PC-3 (cell line): ENCODE data around the gene EXOSC10. TPM values are rescaled to one million over a fixed set of nuclear protein-coding genes. Genes with fewer than 3 reads are reported as not detected.

Experiments
- ATAC-seq: fragments of 200-7000 bp; cut with Tn5 transposase; 2 replicates; pipeline ENCODE4 v1.9.1; 2020; ENCODE audit warnings: mild to moderate bottlenecking, moderate library complexity
- BruUV-seq: library from RNA; stranded (reverse); fragments of 400-500 nt; replicated peaks from 2 replicates; lab custom pipeline; 2021; lab: Mats Ljungman, UMichigan
- CTCF ChIA-PET: fragments of 300-600 bp; sonication (Branson Sonifier 250); formaldehyde crosslinking; loops from one replicate; lab custom pipeline; 2022; ENCODE audit warnings: antibody characterized with exemption; lab: Charles Lee
- POLR2A ChIA-PET: fragments of 300-600 bp; sonication (Branson Sonifier 250); formaldehyde crosslinking; loops from one replicate; lab custom pipeline; 2022; ENCODE audit warnings: antibody characterized with exemption; ENCODE audit not compliant: unreplicated experiment; lab: Charles Lee
- DNase-seq: peaks from one replicate; pipeline ENCODE4 v3.0.0-alpha.2; 2015
- H2AFZ ChIP-seq: fragments of 300-600 bp; sonication (generic); 2 replicates; pipeline ENCODE4 v1.6.0; 2016; ENCODE audit warnings: antibody characterized with exemption, low read length
- H3F3A ChIP-seq: fragments of 300-600 bp; sonication (generic); one replicate; pipeline ENCODE4 v1.6.0; 2017; ENCODE audit warnings: antibody characterized with exemption, low read length, control low read depth, mild to moderate bottlenecking; ENCODE audit not compliant: unreplicated experiment
- H3K27ac ChIP-seq: fragments of 300-600 bp; sonication (generic); 2 replicates; pipeline ENCODE4 v1.5.1; 2016; ENCODE audit warnings: mild to moderate bottlenecking, low read length
- H3K27me3 ChIP-seq: fragments of 300-600 bp; sonication (generic); 2 replicates; pipeline ENCODE4 v1.6.1; 2016; ENCODE audit warnings: low read length, mixed read lengths
- H3K36me3 ChIP-seq: fragments of 300-600 bp; sonication (generic); 2 replicates; pipeline ENCODE4 v1.6.1; 2016; ENCODE audit warnings: low read depth, mixed run types, low read length, mixed read lengths
- H3K4me1 ChIP-seq: fragments of 300-600 bp; sonication (generic); 2 replicates; pipeline ENCODE4 v1.5.1; 2016; ENCODE audit warnings: low read length; ENCODE audit not compliant: insufficient read depth
- H3K4me2 ChIP-seq: fragments of 300-600 bp; sonication (generic); 2 replicates; pipeline ENCODE4 v1.6.0; 2016; ENCODE audit warnings: low read length
- H3K4me3 ChIP-seq: fragments of 300-600 bp; sonication (generic); 2 replicates; pipeline ENCODE4 v1.5.1; 2016; ENCODE audit warnings: mild to moderate bottlenecking, low read length, mixed read lengths
- H3K79me2 ChIP-seq: fragments of 300-600 bp; sonication (generic); 2 replicates; pipeline ENCODE4 v1.6.1; 2017; ENCODE audit warnings: low read length, mixed read lengths
- H3K9ac ChIP-seq: fragments of 300-600 bp; sonication (generic); 2 replicates; pipeline ENCODE4 v1.6.0; 2016; ENCODE audit warnings: mild to moderate bottlenecking, low read length
- H3K9me2 ChIP-seq: fragments of 300-600 bp; sonication (generic); replicated peaks from 2 replicates; pipeline ENCODE4 v1.6.1; 2016; ENCODE audit warnings: mixed run types, low read length, mixed read lengths
- H3K9me3 ChIP-seq: fragments of 300-600 bp; sonication (generic); 2 replicates; pipeline ENCODE4 v1.6.1; 2016; ENCODE audit warnings: low read length, mixed read lengths
- H4K20me1 ChIP-seq: fragments of 300-600 bp; sonication (generic); 2 replicates; pipeline ENCODE4 v1.6.1; 2016; ENCODE audit warnings: low read length, mixed read lengths
- EZH2 ChIP-seq: fragments of 300-600 bp; sonication (generic); IDR thresholded peaks from one replicate; pipeline ENCODE4 v1.6.1; 2017; ENCODE audit warnings: antibody characterized with exemption, mild to moderate bottlenecking, low read length; ENCODE audit not compliant: unreplicated experiment
- EZH2phosphoT487 ChIP-seq: fragments of 300-600 bp; sonication (generic); IDR thresholded peaks from 2 replicates; pipeline ENCODE4 v1.6.1; 2018; ENCODE audit warnings: mild to moderate bottlenecking, antibody characterized with exemption, low read length, borderline replicate concordance
- intact Hi-C: fragments of 100-400 bp; cut with micrococcal nuclease; formaldehyde crosslinking; loops from 2 replicates; pipeline ENCODE4 v1.9.0; 2023
- total RNA-seq: library from RNA; depleted of rRNA; stranded (reverse); fragments of >200 nt; gene quantifications from 2 replicates; pipeline ENCODE4 v1.2.3, GENCODE V29; 2014
- TF ChIP-seq, protein P1 (sequence below): fragments of 300-600 bp; sonication (generic); conservative IDR thresholded peaks from 2 replicates; pipeline ENCODE4 v1.5.1; 2017; ENCODE audit warnings: antibody characterized with exemption, low read depth, mild to moderate bottlenecking, low read length

EXOSC10 gene
- total RNA-seq, 1 experiment from 2014 or later = 96.3 TPM

DNA sequence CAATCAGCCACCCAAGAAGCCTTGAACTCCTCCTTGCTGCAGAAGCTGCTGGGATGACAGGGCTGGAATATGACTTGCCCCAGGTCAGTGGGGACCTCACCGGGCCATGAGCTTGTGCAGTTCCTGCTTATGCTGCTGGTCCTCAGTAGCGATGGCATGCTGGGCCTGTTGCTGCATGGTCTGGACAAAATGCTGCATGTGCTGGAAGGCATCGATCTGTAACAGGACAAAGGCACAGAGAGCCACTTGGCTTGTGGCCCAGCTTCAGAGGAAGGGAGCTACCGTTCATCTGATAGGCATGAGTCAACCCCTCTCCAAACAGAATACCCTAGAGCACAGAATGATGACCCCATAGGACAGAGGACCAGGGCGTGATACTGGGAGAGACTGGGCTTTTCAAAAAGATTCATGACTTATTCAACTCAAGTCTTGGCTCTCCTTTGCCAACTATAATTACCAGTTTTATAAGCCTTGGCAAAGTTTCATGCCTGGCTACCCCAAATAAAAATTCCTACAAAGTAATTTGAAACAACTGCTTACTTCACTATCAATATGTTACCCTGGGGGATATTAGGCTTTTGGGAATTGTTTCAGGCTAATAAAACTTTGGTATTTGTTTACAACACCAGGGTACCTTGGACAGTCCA, 34.7 kb upstream of the EXOSC10 start:
- DNase-seq (peak; percentile 95), ATAC-seq (peak; percentile 90)
- peaks cover 45% of the 10 kb centered on the region for H3K4me1 ChIP-seq
- no peaks in the 10 kb centered on the region for H3K9me3 ChIP-seq
- no peaks in the 10 kb centered on the region for H3K9me2 ChIP-seq
- no peak overlapping the region for H2AFZ ChIP-seq
- peaks cover 50% of the 10 kb centered on the region for H3K36me3 ChIP-seq
- no peaks in the 10 kb centered on the region for H3K79me2 ChIP-seq
- H3K4me3 ChIP-seq = peak overlapping the region; percentile 15; the same call in 1 of the 2 replicates
- intact Hi-C loops = loop anchor here (1.0 to 2.0 kb wide), 4 partner anchors 13 to 46 kb away; partner anchors contain the start of gene EXOSC10
- TF ChIP-seq EZH2phosphoT487 (no peak), EZH2 (no peak)
- TF ChIP-seq, protein P1, sequence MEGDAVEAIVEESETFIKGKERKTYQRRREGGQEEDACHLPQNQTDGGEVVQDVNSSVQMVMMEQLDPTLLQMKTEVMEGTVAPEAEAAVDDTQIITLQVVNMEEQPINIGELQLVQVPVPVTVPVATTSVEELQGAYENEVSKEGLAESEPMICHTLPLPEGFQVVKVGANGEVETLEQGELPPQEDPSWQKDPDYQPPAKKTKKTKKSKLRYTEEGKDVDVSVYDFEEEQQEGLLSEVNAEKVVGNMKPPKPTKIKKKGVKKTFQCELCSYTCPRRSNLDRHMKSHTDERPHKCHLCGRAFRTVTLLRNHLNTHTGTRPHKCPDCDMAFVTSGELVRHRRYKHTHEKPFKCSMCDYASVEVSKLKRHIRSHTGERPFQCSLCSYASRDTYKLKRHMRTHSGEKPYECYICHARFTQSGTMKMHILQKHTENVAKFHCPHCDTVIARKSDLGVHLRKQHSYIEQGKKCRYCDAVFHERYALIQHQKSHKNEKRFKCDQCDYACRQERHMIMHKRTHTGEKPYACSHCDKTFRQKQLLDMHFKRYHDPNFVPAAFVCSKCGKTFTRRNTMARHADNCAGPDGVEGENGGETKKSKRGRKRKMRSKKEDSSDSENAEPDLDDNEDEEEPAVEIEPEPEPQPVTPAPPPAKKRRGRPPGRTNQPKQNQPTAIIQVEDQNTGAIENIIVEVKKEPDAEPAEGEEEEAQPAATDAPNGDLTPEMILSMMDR = no peak
- no TSS peak for BruUV-seq
- ChIA-PET CTCF (interaction anchor here (0.8 kb wide), 1 partner anchor 24 kb away, joined by 4 read pairs; no protein-coding TSS in a partner anchor), POLR2A (interaction anchor here (0.5 to 0.6 kb wide), 4 partner anchors 35 to 1957 kb away, joined by 3 to 8 read pairs (median 4); partner anchors contain the start of gene EXOSC10)
- no peaks in the 10 kb centered on the region for H4K20me1 ChIP-seq
- H3K9ac ChIP-seq = peak overlapping the region; percentile 40
- peak overlapping the region; percentile 86 for H3K27ac ChIP-seq
- H3K27me3 ChIP-seq = no peaks in the 10 kb centered on the region
- H3F3A ChIP-seq = no peaks in the 10 kb centered on the region
- H3K4me2 ChIP-seq = peak overlapping the region; percentile 41

DNA sequence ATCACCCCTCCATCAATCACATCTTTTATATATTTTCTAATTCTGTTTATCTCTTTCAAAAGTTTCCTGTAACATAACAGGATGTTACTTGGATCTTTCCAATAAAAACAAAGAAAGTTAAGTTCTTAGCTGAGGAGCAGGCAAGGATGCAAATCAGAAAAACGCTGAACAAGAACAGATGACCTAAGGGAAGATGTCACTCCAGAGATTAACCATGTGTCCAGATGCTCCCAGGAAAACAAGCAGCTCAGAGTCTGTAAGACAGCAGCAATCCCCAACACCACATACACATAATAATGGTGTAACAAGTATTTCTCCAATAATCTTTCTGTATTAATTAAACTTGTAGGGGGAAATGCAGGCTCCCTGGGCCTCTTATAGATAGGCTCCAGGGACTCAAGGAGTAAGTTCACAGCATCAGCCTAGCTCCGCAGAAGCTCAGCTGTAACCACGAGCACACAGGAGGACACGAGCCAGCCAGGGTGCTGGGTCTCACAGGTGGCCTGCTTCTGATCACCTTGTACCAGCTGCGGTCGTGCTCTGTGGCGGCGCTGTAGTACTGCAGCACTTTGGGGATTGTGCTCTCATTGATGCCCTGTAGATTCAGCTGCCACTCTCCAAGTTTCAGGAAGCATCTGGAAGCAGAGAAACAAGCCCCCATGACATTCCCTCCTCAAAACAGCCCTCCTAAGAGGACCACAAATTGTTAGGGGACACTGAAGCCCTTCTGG, 33.1 kb upstream of the EXOSC10 start:
- no peaks in the 10 kb centered on the region for H3K27me3 ChIP-seq
- intact Hi-C loops = no loop called here
- ChIA-PET POLR2A (no interaction called here), CTCF (no interaction called here)
- no peak overlapping the region for H3K4me3 ChIP-seq
- TF ChIP-seq, protein P1 = no peak
- TF ChIP-seq EZH2 (no peak), EZH2phosphoT487 (no peak)
- no peaks in the 10 kb centered on the region for H4K20me1 ChIP-seq
- DNase-seq (no peak), ATAC-seq (no peak)
- no peaks in the 10 kb centered on the region for H3K9me2 ChIP-seq
- no TSS peak for BruUV-seq
- H3F3A ChIP-seq = no peaks in the 10 kb centered on the region
- H3K79me2 ChIP-seq = no peaks in the 10 kb centered on the region
- no peak overlapping the region for H2AFZ ChIP-seq
- no peak overlapping the region for H3K4me2 ChIP-seq
- no peak overlapping the region for H3K27ac ChIP-seq
- peaks cover 54% of the 10 kb centered on the region for H3K36me3 ChIP-seq
- no peaks in the 10 kb centered on the region for H3K9me3 ChIP-seq
- H3K9ac ChIP-seq = no peak overlapping the region
- H3K4me1 ChIP-seq = peaks cover 29% of the 10 kb centered on the region

DNA sequence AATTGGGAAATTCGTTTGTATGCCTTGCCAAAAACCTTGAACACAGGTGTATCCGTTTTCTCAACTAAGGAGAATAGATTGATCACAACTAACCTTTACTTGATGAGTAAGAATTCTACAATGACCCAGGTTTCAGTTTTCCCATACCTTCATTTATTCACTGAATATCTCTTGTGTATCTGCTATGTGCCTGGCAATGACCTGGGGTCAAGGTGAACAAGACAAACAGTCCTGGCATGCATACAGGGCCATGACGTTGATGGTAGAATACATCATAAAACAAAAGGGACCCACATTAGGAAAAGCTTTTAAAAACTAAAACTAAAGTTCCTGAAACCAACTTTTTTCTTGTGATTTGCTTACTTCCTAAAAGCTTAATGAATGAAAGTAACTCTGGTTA, 32.1 kb upstream of the EXOSC10 start:
- no peak for ATAC-seq
- Histone ChIP-seq H2AFZ (no peak overlapping the region), H3K9me3 (no peaks in the 10 kb centered on the region), H3K27me3 (no peaks in the 10 kb centered on the region), H3K4me2 (no peak overlapping the region), H4K20me1 (no peaks in the 10 kb centered on the region), H3K27ac (no peak overlapping the region), H3K9ac (no peak overlapping the region), H3K4me1 (peaks cover 23% of the 10 kb centered on the region), H3K4me3 (no peak overlapping the region), H3F3A (no peaks in the 10 kb centered on the region), H3K79me2 (no peaks in the 10 kb centered on the region), H3K9me2 (no peaks in the 10 kb centered on the region), H3K36me3 (peaks cover 53% of the 10 kb centered on the region)
- intact Hi-C loops = no loop called here
- DNase-seq = no peak
- TF ChIP-seq EZH2phosphoT487 (no peak), EZH2 (no peak)
- TF ChIP-seq, protein P1 = no peak
- ChIA-PET CTCF (no interaction called here), POLR2A (no interaction called here)
- BruUV-seq = no TSS peak
